CD4-positive, alpha-beta memory T cell (primary cell): ENCODE data around the gene PREX1. TPM values are rescaled to one million over a fixed set of nuclear protein-coding genes. Genes with fewer than 3 reads are reported as not detected.

Source experiments
- CTCF ChIA-PET: fragments of 350-600 bp; sonication (Branson Sonifier 250); formaldehyde crosslinking; loops from one replicate; lab custom pipeline; 2021; ENCODE audit warnings: inconsistent platforms; ENCODE audit not compliant: partially characterized antibody; lab: Charles Lee
- POLR2A ChIA-PET: fragments of 350-600 bp; sonication (Branson Sonifier 250); formaldehyde crosslinking; loops from one replicate; lab custom pipeline; 2021; ENCODE audit not compliant: partially characterized antibody; lab: Charles Lee
- DNase-seq, 5 donors: peaks; one replicate each; pipeline versions ENCODE4 v3.0.0 to v3.0.0-alpha.2; 2020 to 2022; ENCODE audit warnings: mixed read lengths in 1 of 5
- H3K27ac ChIP-seq: one replicate; pipeline ENCODE4 v1.7.0; 2013; ENCODE audit warnings: low read depth, low read length
- H3K27me3 ChIP-seq: 2 replicates; pipeline ENCODE4 v1.7.0; 2013; ENCODE audit warnings: mild to moderate bottlenecking, low read length, moderate library complexity; ENCODE audit not compliant: insufficient read depth
- H3K36me3 ChIP-seq: 2 replicates; pipeline ENCODE4 v1.7.0; 2013; ENCODE audit warnings: mild to moderate bottlenecking, low read length, moderate library complexity; ENCODE audit not compliant: insufficient read depth
- H3K4me1 ChIP-seq: 2 replicates; pipeline ENCODE4 v1.7.0; 2013; ENCODE audit warnings: mild to moderate bottlenecking, low read length, moderate library complexity; ENCODE audit not compliant: insufficient read depth
- H3K4me3 ChIP-seq, 2 donors: one replicate each; pipeline ENCODE4 v1.7.0; 2013; ENCODE audit warnings: low read length in 2 of 2, mild to moderate bottlenecking in 1 of 2
- H3K9me3 ChIP-seq, 2 donors: one replicate each; pipeline ENCODE4 v1.7.0; 2013; ENCODE audit warnings: low read length in 2 of 2, control low read depth in 1 of 2; ENCODE audit not compliant: control insufficient read depth in 1 of 2
- H3K27ac Mint-ChIP-seq, 7 donors: one replicate each; pipeline ENCODE4 v1.8.0; 2020 to 2021; ENCODE audit warnings: mixed read lengths in 7 of 7, mild to moderate bottlenecking in 6 of 7, inconsistent platforms in 3 of 7, moderate library complexity in 3 of 7
- H3K27me3 Mint-ChIP-seq, 2 donors: one replicate each; pipeline ENCODE4 v1.8.0; 2020 to 2021; ENCODE audit warnings: mixed read lengths in 2 of 2
- H3K36me3 Mint-ChIP-seq, 2 donors: one replicate each; pipeline ENCODE4 v1.8.0; 2020 to 2021; ENCODE audit warnings: mixed read lengths in 2 of 2, inconsistent platforms in 1 of 2, mild to moderate bottlenecking in 1 of 2
- H3K4me1 Mint-ChIP-seq, 4 donors: one replicate each; pipeline ENCODE4 v1.8.0; 2020 to 2021; ENCODE audit warnings: mixed read lengths in 4 of 4, mild to moderate bottlenecking in 1 of 4
- H3K4me3 Mint-ChIP-seq, 8 donors: one replicate each; pipeline ENCODE4 v1.8.0; 2020 to 2021; ENCODE audit warnings: mixed read lengths in 8 of 8, mild to moderate bottlenecking in 7 of 8, moderate library complexity in 6 of 8, inconsistent platforms in 3 of 8
- H3K9me3 Mint-ChIP-seq, 8 donors: one replicate each; pipeline ENCODE4 v1.8.0; 2020 to 2021; ENCODE audit warnings: mixed read lengths in 8 of 8, mild to moderate bottlenecking in 5 of 8, inconsistent platforms in 3 of 8, moderate library complexity in 1 of 8
- intact Hi-C: fragments of 100-400 bp; cut with micrococcal nuclease; formaldehyde crosslinking; loops from one replicate; pipeline ENCODE4 v1.15.1; 2023
- polyA plus RNA-seq, 2 donors: library from polyadenylated mRNA; unstranded; fragments of 300-500 nt; fragmentation: Illumina TruSeq; gene quantifications; one replicate each; pipeline ENCODE4 v1.2.3, GENCODE V29; 2021
- total RNA-seq, 2 experiments: library from RNA; stranded (reverse); gene quantifications; one replicate each; pipeline ENCODE4 v1.2.3, GENCODE V29; 2021

Gene PREX1
- total and polyA plus RNA-seq, 4 experiments from 2014 or later, result 10.6 to 165 (median 122) TPM

DNA sequence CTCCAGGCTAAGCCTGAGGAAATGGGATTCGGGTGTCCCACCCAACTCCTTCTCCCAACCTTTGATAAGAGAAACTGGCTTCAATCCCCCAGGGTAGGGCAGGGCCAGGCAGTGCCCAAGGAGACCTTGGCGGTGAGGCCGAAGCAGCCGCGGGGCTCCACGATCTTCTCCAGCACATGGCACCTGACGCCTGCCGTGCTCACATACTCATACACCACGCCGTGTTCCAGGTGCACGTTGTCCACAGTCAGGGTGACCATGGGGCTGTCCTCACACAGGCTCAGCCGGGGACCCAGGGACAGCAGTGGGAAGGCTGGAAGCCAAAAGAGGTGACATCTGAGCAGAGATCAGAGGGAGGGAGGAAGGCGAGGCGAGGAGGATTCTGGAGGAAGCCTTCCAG is 176.5 kb downstream of the PREX1 start:
- peak overlapping the region in 1 of 7 donors; percentile 41 for H3K27ac Mint-ChIP-seq
- H3K36me3 Mint-ChIP-seq, result peaks cover 58 to 91% of the 10 kb centered on the region in 2 donors
- H3K4me1 Mint-ChIP-seq, result peaks cover 0 to 2% (median 0%) of the 10 kb centered on the region in 4 donors

DNA sequence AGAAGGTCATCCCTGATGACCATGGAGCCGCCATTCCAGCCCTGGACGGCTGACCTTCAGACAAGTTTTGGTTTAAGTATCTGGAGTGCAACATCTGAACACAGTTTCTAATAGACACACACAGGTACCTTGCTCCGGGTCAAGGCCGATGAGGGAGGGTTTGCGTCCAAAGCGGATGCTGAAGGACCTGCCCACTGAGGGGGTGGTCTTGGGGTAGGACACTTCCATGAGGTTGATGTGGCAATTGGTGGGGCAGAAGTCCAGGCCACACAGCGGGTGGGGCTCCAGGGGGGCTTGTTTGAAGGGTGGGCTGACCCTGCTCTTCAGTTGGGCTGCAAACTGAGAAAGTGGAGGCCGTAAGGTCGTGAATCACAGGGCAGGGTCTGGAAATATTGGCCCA is 177.9 kb downstream of the PREX1 start:
- intact Hi-C loops, result no loop called here
- Histone ChIP-seq H3K27ac (no peak overlapping the region), H3K4me3 (no peak overlapping the region), H3K27me3 (no peaks in the 10 kb centered on the region), H3K9me3 (no peaks in the 10 kb centered on the region), H3K36me3 (peaks cover 94% of the 10 kb centered on the region), H3K4me1 (no peaks in the 10 kb centered on the region)
- H3K27ac Mint-ChIP-seq, result peak overlapping the region in 2 of 7 donors; percentile 12 to 17
- CTCF ChIA-PET, result interaction anchor here (1.3 to 4.0 kb wide), 2 partner anchors 7 to 255 kb away, joined by 4 to 28 read pairs; no protein-coding TSS in a partner anchor
- DNase-seq, result no peak
- H3K9me3 Mint-ChIP-seq, result peaks cover 0 to 8% (median 0%) of the 10 kb centered on the region in 8 donors
- H3K4me3 Mint-ChIP-seq, result no peak overlapping the region
- peaks cover 0 to 2% (median 0%) of the 10 kb centered on the region in 4 donors for H3K4me1 Mint-ChIP-seq
- peaks cover 55 to 91% of the 10 kb centered on the region in 2 donors for H3K36me3 Mint-ChIP-seq
- H3K27me3 Mint-ChIP-seq, result no peaks in the 10 kb centered on the region
- POLR2A ChIA-PET, result no interaction called here

More for the DNA sequence above, 176.5 kb downstream of the PREX1 start:
- Histone ChIP-seq H3K4me1 (no peaks in the 10 kb centered on the region), H3K36me3 (peaks cover 93% of the 10 kb centered on the region), H3K4me3 (no peak overlapping the region), H3K9me3 (no peaks in the 10 kb centered on the region), H3K27ac (no peak overlapping the region), H3K27me3 (no peaks in the 10 kb centered on the region)
- Mint-ChIP-seq H3K4me3 (no peak overlapping the region), H3K9me3 (no peaks in the 10 kb centered on the region), H3K27me3 (no peaks in the 10 kb centered on the region)
- POLR2A ChIA-PET, result no interaction called here
- intact Hi-C loops, result no loop called here
- CTCF ChIA-PET, result no interaction called here
- DNase-seq, result no peak

DNA sequence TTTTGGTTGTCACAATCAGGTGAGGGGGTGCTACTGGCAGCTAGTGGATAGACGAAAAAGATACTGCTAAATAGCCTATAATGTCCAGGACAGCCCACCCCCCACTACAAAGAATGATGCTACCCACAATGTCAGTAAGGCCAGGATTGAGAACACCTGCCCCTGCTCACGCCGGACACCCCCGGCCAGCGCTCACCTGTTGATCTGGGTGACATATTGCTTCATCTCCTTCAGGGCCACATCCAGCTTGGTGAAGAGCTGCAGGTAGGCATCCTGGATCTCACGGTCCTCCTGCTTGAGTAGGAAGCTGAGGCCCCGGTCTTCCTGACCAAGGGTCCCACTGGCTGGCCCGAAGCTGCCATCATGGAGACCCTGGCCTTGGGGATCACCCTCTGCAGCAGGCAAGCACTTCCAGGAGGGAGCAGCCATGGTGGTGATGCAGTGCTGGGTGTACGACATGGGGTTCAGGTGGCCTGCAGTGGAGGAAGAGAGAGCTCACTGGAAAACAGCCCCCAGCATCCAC is 178.6 kb downstream of the PREX1 start:
- intact Hi-C loops, result no loop called here
- no peaks in the 10 kb centered on the region for H3K9me3 ChIP-seq
- ChIA-PET POLR2A (no interaction called here), CTCF (interaction anchor here (4.0 kb wide), 1 partner anchor 7 kb away, joined by 28 read pairs; no protein-coding TSS in a partner anchor)
- Mint-ChIP-seq H3K4me3 (no peak overlapping the region), H3K4me1 (peaks cover 0 to 2% (median 0%) of the 10 kb centered on the region in 4 donors), H3K27me3 (no peaks in the 10 kb centered on the region), H3K9me3 (peaks cover 0 to 8% (median 0%) of the 10 kb centered on the region in 8 donors), H3K36me3 (peaks cover 49 to 92% of the 10 kb centered on the region in 2 donors), H3K27ac (peak overlapping the region in 1 of 7 donors; percentile 68)
- H3K36me3 ChIP-seq, result peaks cover 93% of the 10 kb centered on the region
- no peaks in the 10 kb centered on the region for H3K4me1 ChIP-seq
- H3K27ac ChIP-seq, result no peak overlapping the region
- DNase-seq, result no peak
- no peak overlapping the region for H3K4me3 ChIP-seq
- H3K27me3 ChIP-seq, result no peaks in the 10 kb centered on the region

DNA sequence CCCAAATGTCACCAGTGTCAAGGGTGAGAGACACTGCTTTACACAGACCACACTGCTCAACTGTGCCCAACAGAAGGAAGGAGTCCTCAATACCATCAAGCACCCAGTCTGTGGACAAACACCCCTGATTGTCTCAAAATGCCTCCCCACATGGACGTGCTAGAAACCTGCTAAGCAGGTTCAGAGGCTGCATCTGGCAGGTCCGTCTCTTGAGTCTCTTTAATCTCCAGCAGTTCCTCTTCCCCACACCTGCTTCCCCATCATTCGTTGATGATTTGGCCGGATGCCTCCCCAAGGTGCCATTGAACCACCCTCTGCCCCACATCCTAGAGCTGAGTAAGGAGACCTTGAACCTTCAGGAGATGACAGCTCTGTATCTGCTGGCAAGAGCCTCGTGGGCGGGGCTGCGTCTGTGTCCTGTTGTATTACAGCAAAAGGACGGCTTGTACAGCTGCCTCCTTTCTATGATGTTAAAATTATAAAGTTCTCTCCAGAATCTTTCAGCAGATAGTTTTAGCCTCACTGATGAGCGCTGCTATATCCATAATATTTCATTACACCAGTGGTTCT is 179.2 kb downstream of the PREX1 start:
- no peaks in the 10 kb centered on the region for H3K27me3 Mint-ChIP-seq

DNA sequence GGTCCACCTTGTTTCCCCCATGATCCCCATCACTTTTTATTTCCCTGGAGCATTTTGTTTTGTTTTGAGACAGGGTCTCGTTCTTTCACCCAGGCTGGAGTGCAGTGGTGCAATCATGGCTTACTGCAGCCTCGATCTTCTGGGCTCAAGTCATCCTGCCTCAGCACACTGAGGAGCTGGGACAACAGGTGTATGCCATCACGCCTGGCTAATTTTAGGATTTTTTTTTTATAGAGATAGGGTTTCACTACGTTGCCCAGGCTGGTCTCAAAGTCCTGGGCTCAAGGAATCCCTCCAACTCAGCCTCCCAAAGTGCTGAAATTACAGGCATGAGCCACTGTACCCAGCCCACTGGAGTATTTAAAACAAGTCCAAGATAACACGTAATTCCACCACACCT is 179.9 kb downstream of the PREX1 start:
- Mint-ChIP-seq H3K9me3 (peaks cover 0 to 8% (median 0%) of the 10 kb centered on the region in 8 donors), H3K36me3 (peaks cover 49 to 86% of the 10 kb centered on the region in 2 donors), H3K4me1 (peaks cover 0 to 2% (median 0%) of the 10 kb centered on the region in 4 donors), H3K4me3 (no peak overlapping the region), H3K27me3 (no peaks in the 10 kb centered on the region), H3K27ac (peak overlapping the region in 1 of 7 donors; percentile 61)
- ChIA-PET POLR2A (no interaction called here), CTCF (interaction anchor here (1.0 to 4.0 kb wide), 2 partner anchors 9 to 970 kb away, joined by 3 to 28 read pairs; no protein-coding TSS in a partner anchor)
- Histone ChIP-seq H3K9me3 (no peaks in the 10 kb centered on the region), H3K4me3 (no peak overlapping the region), H3K4me1 (no peaks in the 10 kb centered on the region), H3K27me3 (no peaks in the 10 kb centered on the region), H3K36me3 (peaks cover 92% of the 10 kb centered on the region), H3K27ac (no peak overlapping the region)
- intact Hi-C loops, result no loop called here
- no peak for DNase-seq

More for the DNA sequence above, 179.2 kb downstream of the PREX1 start:
- Histone ChIP-seq H3K9me3 (no peaks in the 10 kb centered on the region), H3K4me1 (no peaks in the 10 kb centered on the region), H3K27me3 (no peaks in the 10 kb centered on the region), H3K4me3 (no peak overlapping the region), H3K36me3 (peaks cover 93% of the 10 kb centered on the region), H3K27ac (no peak overlapping the region)
- H3K9me3 Mint-ChIP-seq, result peaks cover 0 to 8% (median 0%) of the 10 kb centered on the region in 8 donors
- H3K4me1 Mint-ChIP-seq, result peaks cover 0 to 2% (median 0%) of the 10 kb centered on the region in 4 donors
- peak overlapping the region in 4 of 7 donors; percentile 44 to 91 (median 67) for H3K27ac Mint-ChIP-seq
- peaks cover 49 to 92% of the 10 kb centered on the region in 2 donors for H3K36me3 Mint-ChIP-seq
- H3K4me3 Mint-ChIP-seq, result peak overlapping the region in 1 of 8 donors; percentile 25
- POLR2A ChIA-PET, result no interaction called here
- CTCF ChIA-PET, result interaction anchor here (4.0 kb wide), 1 partner anchor 8 kb away, joined by 28 read pairs; no protein-coding TSS in a partner anchor
- no peak for DNase-seq
- intact Hi-C loops, result no loop called here

DNA sequence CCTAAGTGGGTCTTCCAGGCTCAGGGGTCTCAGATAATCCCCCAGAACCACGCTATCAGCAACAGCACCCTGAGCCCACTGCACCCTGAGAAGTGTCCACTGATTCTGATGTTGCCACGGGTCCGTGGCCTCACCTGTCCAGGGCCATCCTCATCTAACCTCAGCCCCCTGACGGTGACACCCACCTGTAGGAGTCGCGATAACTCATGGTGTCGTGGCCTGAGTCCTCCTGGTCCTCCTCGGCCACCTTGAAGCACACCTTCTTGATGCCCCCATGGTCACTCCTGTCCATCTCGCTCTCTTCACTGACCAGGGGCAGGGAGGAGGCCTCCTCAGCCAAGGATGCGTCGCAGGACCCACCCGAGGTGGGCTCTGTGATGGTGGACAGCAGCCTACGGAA is 182.1 kb downstream of the PREX1 start:
- Mint-ChIP-seq H3K4me1 (peaks cover 0 to 2% (median 0%) of the 10 kb centered on the region in 4 donors), H3K27ac (peak overlapping the region in 3 of 7 donors; percentile 41 to 62 (median 54)), H3K27me3 (no peaks in the 10 kb centered on the region), H3K4me3 (no peak overlapping the region), H3K36me3 (peaks cover 45 to 80% of the 10 kb centered on the region in 2 donors), H3K9me3 (peaks cover 0 to 8% (median 0%) of the 10 kb centered on the region in 8 donors)
- Histone ChIP-seq H3K9me3 (no peaks in the 10 kb centered on the region), H3K4me3 (no peak overlapping the region), H3K36me3 (peaks cover 86% of the 10 kb centered on the region), H3K4me1 (no peaks in the 10 kb centered on the region), H3K27me3 (no peaks in the 10 kb centered on the region), H3K27ac (no peak overlapping the region)
- intact Hi-C loops, result no loop called here
- POLR2A ChIA-PET, result no interaction called here
- CTCF ChIA-PET, result no interaction called here
- no peak for DNase-seq

DNA sequence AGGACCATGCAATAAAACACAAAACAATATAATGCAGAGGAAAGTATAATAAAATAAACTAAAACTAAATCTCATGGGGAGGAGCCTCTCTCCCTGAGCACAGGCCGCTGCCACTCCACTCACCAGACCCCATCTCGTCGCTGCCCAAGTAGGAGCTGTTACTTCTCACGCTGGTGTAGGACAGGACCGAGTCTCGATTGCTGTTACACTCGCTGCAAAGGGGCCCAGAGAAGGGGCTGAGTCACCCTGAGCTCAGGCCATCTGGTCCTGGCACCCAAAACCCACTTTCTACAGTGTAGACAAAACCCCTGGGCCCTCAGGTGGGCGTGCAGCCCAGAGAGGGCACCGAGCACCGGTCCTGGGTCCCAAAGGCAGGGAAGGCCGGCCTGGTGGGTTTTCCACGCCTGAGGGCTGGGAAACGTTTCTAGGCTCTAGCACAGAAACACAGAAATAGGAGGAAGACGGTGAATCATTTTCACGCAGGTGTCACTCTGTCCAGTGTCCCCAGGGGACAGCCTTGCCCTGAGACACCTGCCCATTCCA is 183.4 kb downstream of the PREX1 start:
- H3K36me3 Mint-ChIP-seq, result peaks cover 50 to 81% of the 10 kb centered on the region in 2 donors
- CTCF ChIA-PET, result interaction anchor here (1.2 to 2.7 kb wide), 2 partner anchors 9 to 13 kb away, joined by 3 to 9 read pairs; no protein-coding TSS in a partner anchor

More for the DNA sequence above, 183.4 kb downstream of the PREX1 start:
- Histone ChIP-seq H3K4me3 (no peak overlapping the region), H3K4me1 (no peaks in the 10 kb centered on the region), H3K36me3 (peaks cover 86% of the 10 kb centered on the region), H3K27ac (no peak overlapping the region), H3K27me3 (no peaks in the 10 kb centered on the region), H3K9me3 (no peaks in the 10 kb centered on the region)
- Mint-ChIP-seq H3K27ac (peak overlapping the region in 2 of 7 donors; percentile 8 to 22), H3K27me3 (no peaks in the 10 kb centered on the region), H3K4me1 (peaks cover 0 to 3% (median 0%) of the 10 kb centered on the region in 4 donors), H3K9me3 (peaks cover 0 to 9% (median 0%) of the 10 kb centered on the region in 8 donors), H3K4me3 (no peak overlapping the region)
- DNase-seq, result no peak
- intact Hi-C loops, result no loop called here
- POLR2A ChIA-PET, result no interaction called here
